Activated naive CD8-positive, alpha-beta T cell treated with anti-CD3 and anti-CD28 coated beads, Interleukin-2, amount 50 U/mL, for 24 hours (primary cell): Measurements from ENCODE around the gene SRSF8.
A peak's percentile ranks its signal among the peaks of the same experiment; 100 is the strongest.
"Not testable (repeated sequence)": the region's sequence is repeated elsewhere in the genome, so short reads cannot be mapped to it uniquely, and the experiment has no call there.

ENCODE experiments used
- ATAC-seq: fragments of 150-1000 bp; cut with Tn5 transposase; one replicate; pipeline ENCODE4 v1.10.0; 2021
- DNase-seq: peaks from one replicate; pipeline ENCODE4 v3.0.0; 2021
- H3K27ac Mint-ChIP-seq: one replicate; pipeline ENCODE4 v1.8.0; 2021; ENCODE audit warnings: mild to moderate bottlenecking, mixed read lengths
- H3K27me3 Mint-ChIP-seq: one replicate; pipeline ENCODE4 v1.8.0; 2021; ENCODE audit warnings: mixed read lengths
- H3K36me3 Mint-ChIP-seq: one replicate; pipeline ENCODE4 v1.8.0; 2021; ENCODE audit warnings: low read depth, mixed read lengths
- H3K4me1 Mint-ChIP-seq: one replicate; pipeline ENCODE4 v1.8.0; 2021; ENCODE audit warnings: mixed read lengths
- H3K4me3 Mint-ChIP-seq: one replicate; pipeline ENCODE4 v1.8.0; 2021; ENCODE audit warnings: mild to moderate bottlenecking, moderate library complexity, mixed read lengths
- H3K9me3 Mint-ChIP-seq: one replicate; pipeline ENCODE4 v1.8.0; 2021; ENCODE audit warnings: mixed read lengths

SRSF8 gene

GRCh38 chr11:95098826-95099225, 32.1 kb downstream of the SRSF8 start:
- no peak for ATAC-seq

GRCh38 chr11:95100191-95100648, 33.5 kb downstream of the SRSF8 start:
- Mint-ChIP-seq H3K4me1 (peaks cover 35% of the 10 kb centered on the region), H3K36me3 (peaks cover 20% of the 10 kb centered on the region), H3K4me3 (no peak overlapping the region), H3K27ac (no peak overlapping the region), H3K27me3 (no peaks in the 10 kb centered on the region), H3K9me3 (no peaks in the 10 kb centered on the region)
- no peak for DNase-seq
- ATAC-seq: no peak

More at GRCh38 chr11:95098826-95099225, 32.1 kb downstream of the SRSF8 start:
- Mint-ChIP-seq H3K4me1 (peaks cover 49% of the 10 kb centered on the region), H3K27ac (no peak overlapping the region), H3K36me3 (peaks cover 20% of the 10 kb centered on the region), H3K9me3 (no peaks in the 10 kb centered on the region), H3K27me3 (no peaks in the 10 kb centered on the region), H3K4me3 (no peak overlapping the region)
- no peak for DNase-seq

- no peak for DNase-seq
- ATAC-seq: no peak
- Mint-ChIP-seq H3K4me1 (peaks cover 28% of the 10 kb centered on the region), H3K4me3 (no peak overlapping the region), H3K27ac (no peak overlapping the region), H3K36me3 (peaks cover 20% of the 10 kb centered on the region), H3K27me3 (no peaks in the 10 kb centered on the region), H3K9me3 (no peaks in the 10 kb centered on the region)
Measured at GRCh38 chr11:95100856-95101507, 34.3 kb downstream of the SRSF8 start.

- Mint-ChIP-seq H3K4me3 (no peak overlapping the region), H3K27ac (no peak overlapping the region), H3K27me3 (no peaks in the 10 kb centered on the region), H3K36me3 (peaks cover 20% of the 10 kb centered on the region), H3K9me3 (no peaks in the 10 kb centered on the region), H3K4me1 (peaks cover 29% of the 10 kb centered on the region)
- no peak for DNase-seq
- ATAC-seq: no peak
Measured at GRCh38 chr11:95101935-95102334, 35.2 kb downstream of the SRSF8 start.

GRCh38 chr11:95102733-95103132, 36.0 kb downstream of the SRSF8 start:
- H3K27ac Mint-ChIP-seq: no peak overlapping the region
- DNase-seq (no peak), ATAC-seq (no peak)
- peaks cover 29% of the 10 kb centered on the region for H3K4me1 Mint-ChIP-seq
- peaks cover 13% of the 10 kb centered on the region for H3K36me3 Mint-ChIP-seq
- H3K9me3 Mint-ChIP-seq: no peaks in the 10 kb centered on the region
- no peak overlapping the region for H3K4me3 Mint-ChIP-seq
- no peaks in the 10 kb centered on the region for H3K27me3 Mint-ChIP-seq

GRCh38 chr11:95103701-95104100, 37.0 kb downstream of the SRSF8 start:
- Mint-ChIP-seq H3K4me1 (peaks cover 35% of the 10 kb centered on the region), H3K36me3 (peaks cover 10% of the 10 kb centered on the region), H3K4me3 (no peak overlapping the region), H3K27ac (no peak overlapping the region), H3K27me3 (no peaks in the 10 kb centered on the region), H3K9me3 (no peaks in the 10 kb centered on the region)
- no peak for DNase-seq
- no peak for ATAC-seq

- H3K9me3 Mint-ChIP-seq: no peaks in the 10 kb centered on the region
- ATAC-seq (no peak), DNase-seq (no peak)
- no peak overlapping the region for H3K4me3 Mint-ChIP-seq
- peaks cover 12% of the 10 kb centered on the region for H3K36me3 Mint-ChIP-seq
- H3K4me1 Mint-ChIP-seq: peaks cover 40% of the 10 kb centered on the region
- H3K27me3 Mint-ChIP-seq: no peaks in the 10 kb centered on the region
- no peak overlapping the region for H3K27ac Mint-ChIP-seq
Measured at GRCh38 chr11:95104121-95104830, 37.6 kb downstream of the SRSF8 start.

DNA sequence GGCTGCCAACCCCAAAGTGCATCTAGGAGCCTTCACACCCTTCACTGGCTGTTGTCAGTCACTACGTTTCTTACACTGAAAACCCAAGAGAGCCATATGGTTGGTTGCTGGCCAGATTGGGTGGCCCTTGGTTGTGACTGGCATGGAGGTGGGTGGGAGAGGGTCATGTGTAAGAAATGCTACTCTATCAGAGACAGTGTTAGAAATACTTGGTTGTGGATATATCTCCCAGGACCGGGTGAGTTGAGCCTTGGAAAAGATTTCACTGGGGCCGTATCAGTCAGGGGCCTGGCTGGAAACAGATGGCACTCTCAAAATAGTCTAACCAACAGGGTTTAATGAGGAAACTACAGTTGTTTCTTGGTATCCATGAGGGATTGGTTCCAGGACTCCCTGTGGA, 38.1 kb downstream of the SRSF8 start:
- Mint-ChIP-seq H3K4me3 (no peak overlapping the region), H3K27ac (no peak overlapping the region), H3K36me3 (peaks cover 13% of the 10 kb centered on the region), H3K4me1 (peaks cover 42% of the 10 kb centered on the region), H3K9me3 (no peaks in the 10 kb centered on the region), H3K27me3 (no peaks in the 10 kb centered on the region)
- DNase-seq (no peak), ATAC-seq (no peak)

- Mint-ChIP-seq H3K4me3 (no peak overlapping the region), H3K36me3 (peaks cover 14% of the 10 kb centered on the region), H3K27me3 (no peaks in the 10 kb centered on the region), H3K27ac (peak overlapping the region; percentile 56), H3K4me1 (peaks cover 36% of the 10 kb centered on the region), H3K9me3 (no peaks in the 10 kb centered on the region)
- ATAC-seq (no peak), DNase-seq (no peak)
Measured at GRCh38 chr11:95108159-95108611, 41.5 kb downstream of the SRSF8 start.

GRCh38 chr11:95108671-95109551, 42.2 kb downstream of the SRSF8 start:
- Mint-ChIP-seq H3K9me3 (no peaks in the 10 kb centered on the region), H3K27ac (peak overlapping the region; percentile 15), H3K4me1 (peaks cover 36% of the 10 kb centered on the region), H3K36me3 (peaks cover 20% of the 10 kb centered on the region), H3K27me3 (no peaks in the 10 kb centered on the region), H3K4me3 (no peak overlapping the region)
- no peak for DNase-seq
- ATAC-seq: no peak

DNA sequence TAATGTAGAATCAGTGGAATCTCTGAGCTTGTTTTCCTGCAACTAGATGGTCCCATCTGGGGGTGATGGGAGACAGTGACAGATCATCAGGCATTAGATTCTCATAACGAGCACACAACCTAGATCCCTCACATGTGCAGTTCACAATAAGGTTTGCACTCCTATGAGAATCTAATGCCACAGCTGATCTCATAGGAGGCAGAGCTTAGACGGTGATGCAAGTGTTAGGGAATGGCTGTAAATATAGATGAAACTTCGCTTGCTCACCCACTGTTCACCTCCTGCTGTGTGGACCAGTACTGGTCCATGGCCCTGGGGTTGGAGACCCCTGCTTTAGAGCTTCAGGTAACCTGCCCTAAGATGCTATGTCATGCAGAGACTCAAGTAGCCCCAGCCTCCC, 44.8 kb downstream of the SRSF8 start:
- ATAC-seq, H3K27ac Mint-ChIP-seq, H3K9me3 Mint-ChIP-seq, H3K27me3 Mint-ChIP-seq, H3K4me3 Mint-ChIP-seq, DNase-seq: not testable (repeated sequence)
- Mint-ChIP-seq H3K4me1 (peaks cover 31% of the 10 kb centered on the region), H3K36me3 (peaks cover 18% of the 10 kb centered on the region)

DNA sequence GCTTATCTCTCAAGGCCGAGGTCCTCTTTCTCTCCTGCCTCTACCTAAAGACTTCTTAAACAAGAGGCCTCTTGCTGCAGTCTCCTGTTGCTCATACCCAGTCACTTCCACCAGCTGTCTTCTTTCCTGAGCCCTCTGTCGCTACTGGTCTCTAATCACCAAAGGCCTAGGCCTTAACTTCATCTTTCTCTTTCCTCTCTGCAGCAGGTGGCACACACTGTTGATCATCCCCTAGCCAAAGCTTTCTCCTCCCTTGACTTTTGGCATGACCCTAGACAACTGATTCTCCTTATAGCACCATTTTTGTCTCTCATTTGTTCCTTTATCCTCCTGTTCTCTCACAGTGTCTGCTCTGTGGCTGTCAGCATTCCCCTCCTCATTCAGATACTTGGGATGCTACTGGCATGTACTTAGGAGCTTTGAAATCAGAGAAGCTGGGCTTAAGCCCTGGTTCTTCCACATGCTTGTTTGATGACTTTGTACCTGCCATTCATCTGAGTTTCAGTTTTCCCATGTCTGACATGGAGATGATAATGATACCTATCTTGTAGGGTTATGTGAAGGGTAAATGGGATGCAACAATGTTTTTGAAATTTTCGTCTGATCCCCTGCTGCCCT, 45.3 kb downstream of the SRSF8 start:
- peaks cover 18% of the 10 kb centered on the region for H3K36me3 Mint-ChIP-seq
- H3K27ac Mint-ChIP-seq: no peak overlapping the region
- no peak overlapping the region for H3K4me3 Mint-ChIP-seq
- H3K9me3 Mint-ChIP-seq: no peaks in the 10 kb centered on the region
- peaks cover 25% of the 10 kb centered on the region for H3K4me1 Mint-ChIP-seq
- no peak for ATAC-seq
- no peak for DNase-seq
- no peaks in the 10 kb centered on the region for H3K27me3 Mint-ChIP-seq

GRCh38 chr11:95115597-95115996, 48.9 kb downstream of the SRSF8 start:
- DNase-seq (no peak), ATAC-seq (no peak)
- Mint-ChIP-seq H3K9me3 (no peaks in the 10 kb centered on the region), H3K27me3 (no peaks in the 10 kb centered on the region), H3K4me3 (no peak overlapping the region), H3K4me1 (peaks cover 6% of the 10 kb centered on the region), H3K36me3 (peaks cover 11% of the 10 kb centered on the region), H3K27ac (no peak overlapping the region)

GRCh38 chr11:95119361-95120060, 52.8 kb downstream of the SRSF8 start:
- peaks cover 6% of the 10 kb centered on the region for H3K4me1 Mint-ChIP-seq
- H3K36me3 Mint-ChIP-seq: peaks cover 4% of the 10 kb centered on the region
- no peak overlapping the region for H3K4me3 Mint-ChIP-seq
- H3K27ac Mint-ChIP-seq: no peak overlapping the region
- H3K27me3 Mint-ChIP-seq: no peaks in the 10 kb centered on the region
- DNase-seq (no peak), ATAC-seq (peak; percentile 69)
- H3K9me3 Mint-ChIP-seq: no peaks in the 10 kb centered on the region
